Activated T-helper 17 cell treated with anti-CD3 and anti-CD28 coated beads, Interleukin-2, amount 50 U/mL, for 72 hours (primary cell): ENCODE data around the gene FGD5. TPM values are rescaled to one million over a fixed set of nuclear protein-coding genes. Genes with fewer than 3 reads are reported as not detected.

Experiments used
- ATAC-seq: fragments of 150-1000 bp; cut with Tn5 transposase; replicated peaks from 2 replicates; pipeline ENCODE4 v1.10.0; 2021; ENCODE audit warnings: mild to moderate bottlenecking, moderate library complexity
- H3K27ac Mint-ChIP-seq: one replicate; pipeline ENCODE4 v1.8.0; 2022; ENCODE audit warnings: mixed read lengths
- H3K27me3 Mint-ChIP-seq: one replicate; pipeline ENCODE4 v1.8.0; 2022; ENCODE audit warnings: mixed read lengths
- H3K36me3 Mint-ChIP-seq: one replicate; pipeline ENCODE4 v1.8.0; 2022; ENCODE audit warnings: low read depth, mild to moderate bottlenecking, mixed read lengths
- H3K4me1 Mint-ChIP-seq: one replicate; pipeline ENCODE4 v1.8.0; 2022; ENCODE audit warnings: mixed read lengths
- H3K4me3 Mint-ChIP-seq: one replicate; pipeline ENCODE4 v1.8.0; 2022; ENCODE audit warnings: mild to moderate bottlenecking, mixed read lengths
- H3K9me3 Mint-ChIP-seq: one replicate; pipeline ENCODE4 v1.8.0; 2022; ENCODE audit warnings: mixed read lengths
- total RNA-seq, 2 donors: library from RNA; stranded (reverse); gene quantifications; one replicate each; pipeline ENCODE4 v1.2.3, GENCODE V29; 2022

Gene FGD5
- total RNA-seq, 2 donors from 2014 or later = 0.06 to 0.74 TPM

GRCh38 chr3:14784087-14784681, 34.6 kb upstream of the FGD5 start:
- no peaks in the 10 kb centered on the region for H3K4me1 Mint-ChIP-seq
- no peak overlapping the region for H3K4me3 Mint-ChIP-seq
- no peaks in the 10 kb centered on the region for H3K36me3 Mint-ChIP-seq
- no peak for ATAC-seq
- peaks cover 10% of the 10 kb centered on the region for H3K27me3 Mint-ChIP-seq
- no peaks in the 10 kb centered on the region for H3K9me3 Mint-ChIP-seq
- no peak overlapping the region for H3K27ac Mint-ChIP-seq

- Mint-ChIP-seq H3K27ac (no peak overlapping the region), H3K4me3 (no peak overlapping the region), H3K9me3 (no peaks in the 10 kb centered on the region), H3K27me3 (peaks cover 19% of the 10 kb centered on the region), H3K36me3 (no peaks in the 10 kb centered on the region), H3K4me1 (no peaks in the 10 kb centered on the region)
- no peak for ATAC-seq
These were observed 33.3 kb upstream of the FGD5 start for GRCh38 chr3:14785207-14786155.

GRCh38 chr3:14786369-14786768, 32.4 kb upstream of the FGD5 start:
- Mint-ChIP-seq H3K9me3 (no peaks in the 10 kb centered on the region), H3K4me1 (no peaks in the 10 kb centered on the region)

GRCh38 chr3:14787630-14788029, 31.1 kb upstream of the FGD5 start:
- no peak for ATAC-seq
- H3K4me1 Mint-ChIP-seq = no peaks in the 10 kb centered on the region
- H3K36me3 Mint-ChIP-seq = no peaks in the 10 kb centered on the region
- H3K4me3 Mint-ChIP-seq = no peak overlapping the region
- peaks cover 30% of the 10 kb centered on the region for H3K27me3 Mint-ChIP-seq
- no peaks in the 10 kb centered on the region for H3K9me3 Mint-ChIP-seq
- no peak overlapping the region for H3K27ac Mint-ChIP-seq

More at GRCh38 chr3:14786369-14786768, 32.4 kb upstream of the FGD5 start:
- Mint-ChIP-seq H3K27ac (no peak overlapping the region), H3K36me3 (no peaks in the 10 kb centered on the region), H3K27me3 (peaks cover 27% of the 10 kb centered on the region), H3K4me3 (no peak overlapping the region)
- ATAC-seq = no peak

GRCh38 chr3:14788644-14789043, 30.1 kb upstream of the FGD5 start:
- Mint-ChIP-seq H3K36me3 (no peaks in the 10 kb centered on the region), H3K4me3 (no peak overlapping the region), H3K27me3 (peaks cover 33% of the 10 kb centered on the region), H3K27ac (no peak overlapping the region), H3K4me1 (no peaks in the 10 kb centered on the region), H3K9me3 (no peaks in the 10 kb centered on the region)
- ATAC-seq = no peak

- Mint-ChIP-seq H3K9me3 (no peaks in the 10 kb centered on the region), H3K27ac (no peak overlapping the region), H3K36me3 (no peaks in the 10 kb centered on the region), H3K27me3 (peaks cover 33% of the 10 kb centered on the region), H3K4me3 (no peak overlapping the region), H3K4me1 (no peaks in the 10 kb centered on the region)
- no peak for ATAC-seq
These were observed 29.5 kb upstream of the FGD5 start for GRCh38 chr3:14789221-14789620.

- Mint-ChIP-seq H3K27ac (no peak overlapping the region), H3K9me3 (no peaks in the 10 kb centered on the region), H3K4me1 (no peaks in the 10 kb centered on the region), H3K4me3 (no peak overlapping the region), H3K27me3 (peaks cover 33% of the 10 kb centered on the region), H3K36me3 (no peaks in the 10 kb centered on the region)
- no peak for ATAC-seq
These were observed 29.0 kb upstream of the FGD5 start for GRCh38 chr3:14789640-14790285.

- peak; percentile 74 for ATAC-seq
- Mint-ChIP-seq H3K9me3 (no peaks in the 10 kb centered on the region), H3K4me1 (no peaks in the 10 kb centered on the region), H3K27ac (no peak overlapping the region), H3K36me3 (no peaks in the 10 kb centered on the region), H3K27me3 (peaks cover 27% of the 10 kb centered on the region), H3K4me3 (no peak overlapping the region)
These were observed 27.3 kb upstream of the FGD5 start for GRCh38 chr3:14791343-14791945.

- ATAC-seq = no peak
- no peak overlapping the region for H3K27ac Mint-ChIP-seq
- H3K4me1 Mint-ChIP-seq = no peaks in the 10 kb centered on the region
- no peaks in the 10 kb centered on the region for H3K36me3 Mint-ChIP-seq
- no peak overlapping the region for H3K4me3 Mint-ChIP-seq
- no peaks in the 10 kb centered on the region for H3K9me3 Mint-ChIP-seq
- H3K27me3 Mint-ChIP-seq = peaks cover 27% of the 10 kb centered on the region
These were observed 26.1 kb upstream of the FGD5 start for GRCh38 chr3:14792691-14793121.

GRCh38 chr3:14793126-14793857, 25.5 kb upstream of the FGD5 start:
- peaks cover 23% of the 10 kb centered on the region for H3K27me3 Mint-ChIP-seq
- H3K27ac Mint-ChIP-seq = no peak overlapping the region
- H3K9me3 Mint-ChIP-seq = no peaks in the 10 kb centered on the region
- H3K36me3 Mint-ChIP-seq = no peaks in the 10 kb centered on the region
- ATAC-seq = no peak
- no peaks in the 10 kb centered on the region for H3K4me1 Mint-ChIP-seq
- no peak overlapping the region for H3K4me3 Mint-ChIP-seq

- H3K4me1 Mint-ChIP-seq = no peaks in the 10 kb centered on the region
- H3K27ac Mint-ChIP-seq = no peak overlapping the region
These were observed 24.9 kb upstream of the FGD5 start for GRCh38 chr3:14793858-14794234.

GRCh38 chr3:14794435-14794834, 24.3 kb upstream of the FGD5 start:
- no peaks in the 10 kb centered on the region for H3K4me1 Mint-ChIP-seq
- no peak overlapping the region for H3K27ac Mint-ChIP-seq
- no peak for ATAC-seq
- no peaks in the 10 kb centered on the region for H3K9me3 Mint-ChIP-seq
- H3K36me3 Mint-ChIP-seq = no peaks in the 10 kb centered on the region
- peaks cover 21% of the 10 kb centered on the region for H3K27me3 Mint-ChIP-seq
- H3K4me3 Mint-ChIP-seq = no peak overlapping the region

More at GRCh38 chr3:14793858-14794234, 24.9 kb upstream of the FGD5 start:
- H3K9me3 Mint-ChIP-seq = no peaks in the 10 kb centered on the region
- peaks cover 23% of the 10 kb centered on the region for H3K27me3 Mint-ChIP-seq
- ATAC-seq = no peak
- H3K4me3 Mint-ChIP-seq = no peak overlapping the region
- H3K36me3 Mint-ChIP-seq = no peaks in the 10 kb centered on the region

- no peaks in the 10 kb centered on the region for H3K4me1 Mint-ChIP-seq
- no peak for ATAC-seq
These were observed 22.8 kb upstream of the FGD5 start for GRCh38 chr3:14795996-14796395.

More at GRCh38 chr3:14795996-14796395, 22.8 kb upstream of the FGD5 start:
- Mint-ChIP-seq H3K4me3 (no peak overlapping the region), H3K27ac (no peak overlapping the region), H3K36me3 (no peaks in the 10 kb centered on the region), H3K27me3 (peaks cover 12% of the 10 kb centered on the region), H3K9me3 (no peaks in the 10 kb centered on the region)
